RWPE2 (cell line): Measurements from ENCODE around the gene SGMS2.

Experiments used
- ATAC-seq: fragments of 200-7000 bp; cut with Tn5 transposase; 3 replicates; pipeline ENCODE4 v1.9.1; 2021; ENCODE audit warnings: low read depth
- DNase-seq: peaks from one replicate; pipeline ENCODE4 v3.0.0-alpha.2; 2020; ENCODE audit warnings: low spot score
- H3K27ac ChIP-seq: fragments of 450-650 bp; 2 replicates; pipeline ENCODE4 v1.5.1; 2017; ENCODE audit warnings: mild to moderate bottlenecking; ENCODE audit not compliant: poor library complexity, severe bottlenecking
- H3K27me3 ChIP-seq: fragments of 250-450 bp; sonication (Bioruptor Pico); 2 replicates; pipeline ENCODE4 v1.5.1; 2021; ENCODE audit warnings: mild to moderate bottlenecking, moderate library complexity; ENCODE audit not compliant: insufficient read depth, poor library complexity, severe bottlenecking
- H3K36me3 ChIP-seq: fragments of 250-450 bp; sonication (Bioruptor Pico); 2 replicates; pipeline ENCODE4 v1.5.1; 2020; ENCODE audit warnings: low read depth, mild to moderate bottlenecking, moderate library complexity
- H3K4me1 ChIP-seq: fragments of 250-450 bp; sonication (Bioruptor Pico); 2 replicates; pipeline ENCODE4 v1.5.1; 2021; ENCODE audit warnings: mild to moderate bottlenecking, moderate library complexity; ENCODE audit not compliant: insufficient read depth, poor library complexity, severe bottlenecking
- H3K4me3 ChIP-seq: fragments of 250-450 bp; sonication (Bioruptor Pico); 2 replicates; pipeline ENCODE4 v1.5.1; 2021; ENCODE audit warnings: mild to moderate bottlenecking, moderate library complexity; ENCODE audit not compliant: severe bottlenecking
- H3K9me3 ChIP-seq: fragments of 250-450 bp; sonication (Bioruptor Pico); 2 replicates; pipeline ENCODE4 v1.5.1; 2021; ENCODE audit warnings: mild to moderate bottlenecking, moderate library complexity; ENCODE audit not compliant: severe bottlenecking
- TF ChIP-seq, protein P1 (sequence below): fragments of 450-650 bp; IDR thresholded peaks from one replicate; pipeline ENCODE4 v1.5.1; 2017; ENCODE audit warnings: mild to moderate bottlenecking, moderate library complexity; ENCODE audit not compliant: poor library complexity, severe bottlenecking

SGMS2 gene

DNA sequence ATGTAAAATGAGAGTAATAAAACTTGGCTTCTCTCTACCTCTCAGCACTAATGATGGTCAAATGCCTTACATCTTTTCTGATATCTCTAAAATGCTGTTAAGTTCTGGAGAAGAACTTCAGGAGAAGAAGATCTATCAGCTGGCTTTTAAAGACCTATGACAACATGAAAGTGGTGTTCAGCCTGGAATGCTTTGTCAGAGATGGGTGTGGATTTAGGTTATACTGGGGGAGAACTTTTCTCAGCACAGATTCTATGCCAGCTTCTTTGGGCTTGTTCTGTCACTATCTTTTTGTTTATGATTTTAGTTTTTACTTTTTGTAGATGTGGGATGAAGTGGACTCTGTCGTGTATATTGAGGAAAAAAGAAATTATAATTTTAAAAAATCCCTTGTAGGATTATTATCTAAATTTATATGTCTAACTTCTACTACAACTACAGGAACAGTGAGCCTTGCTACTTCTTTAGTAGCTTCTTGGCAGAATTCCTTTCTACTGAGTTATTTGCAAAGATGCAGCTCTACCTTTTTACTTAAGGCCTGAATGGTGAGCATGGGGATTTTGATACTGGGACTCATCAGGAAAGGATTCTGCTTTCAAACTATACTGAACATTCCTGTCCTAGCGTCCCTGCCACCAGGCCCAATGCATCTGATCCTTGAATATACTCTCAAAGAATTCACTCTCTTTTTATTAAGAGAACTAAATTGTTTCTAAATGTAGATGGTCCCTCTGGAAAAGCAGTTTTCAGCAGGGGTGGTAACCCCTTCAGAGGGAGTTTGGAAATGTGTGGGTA lies 126.2 kb downstream of the SGMS2 start:
- no peaks in the 10 kb centered on the region for H3K27me3 ChIP-seq
- H3K36me3 ChIP-seq, result no peaks in the 10 kb centered on the region
- H3K27ac ChIP-seq, result no peak overlapping the region
- H3K4me1 ChIP-seq, result no peaks in the 10 kb centered on the region
- ATAC-seq (no peak), DNase-seq (no peak)
- H3K4me3 ChIP-seq, result no peak overlapping the region
- no peaks in the 10 kb centered on the region for H3K9me3 ChIP-seq
- TF ChIP-seq, protein P1, sequence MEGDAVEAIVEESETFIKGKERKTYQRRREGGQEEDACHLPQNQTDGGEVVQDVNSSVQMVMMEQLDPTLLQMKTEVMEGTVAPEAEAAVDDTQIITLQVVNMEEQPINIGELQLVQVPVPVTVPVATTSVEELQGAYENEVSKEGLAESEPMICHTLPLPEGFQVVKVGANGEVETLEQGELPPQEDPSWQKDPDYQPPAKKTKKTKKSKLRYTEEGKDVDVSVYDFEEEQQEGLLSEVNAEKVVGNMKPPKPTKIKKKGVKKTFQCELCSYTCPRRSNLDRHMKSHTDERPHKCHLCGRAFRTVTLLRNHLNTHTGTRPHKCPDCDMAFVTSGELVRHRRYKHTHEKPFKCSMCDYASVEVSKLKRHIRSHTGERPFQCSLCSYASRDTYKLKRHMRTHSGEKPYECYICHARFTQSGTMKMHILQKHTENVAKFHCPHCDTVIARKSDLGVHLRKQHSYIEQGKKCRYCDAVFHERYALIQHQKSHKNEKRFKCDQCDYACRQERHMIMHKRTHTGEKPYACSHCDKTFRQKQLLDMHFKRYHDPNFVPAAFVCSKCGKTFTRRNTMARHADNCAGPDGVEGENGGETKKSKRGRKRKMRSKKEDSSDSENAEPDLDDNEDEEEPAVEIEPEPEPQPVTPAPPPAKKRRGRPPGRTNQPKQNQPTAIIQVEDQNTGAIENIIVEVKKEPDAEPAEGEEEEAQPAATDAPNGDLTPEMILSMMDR, result no peak

DNA sequence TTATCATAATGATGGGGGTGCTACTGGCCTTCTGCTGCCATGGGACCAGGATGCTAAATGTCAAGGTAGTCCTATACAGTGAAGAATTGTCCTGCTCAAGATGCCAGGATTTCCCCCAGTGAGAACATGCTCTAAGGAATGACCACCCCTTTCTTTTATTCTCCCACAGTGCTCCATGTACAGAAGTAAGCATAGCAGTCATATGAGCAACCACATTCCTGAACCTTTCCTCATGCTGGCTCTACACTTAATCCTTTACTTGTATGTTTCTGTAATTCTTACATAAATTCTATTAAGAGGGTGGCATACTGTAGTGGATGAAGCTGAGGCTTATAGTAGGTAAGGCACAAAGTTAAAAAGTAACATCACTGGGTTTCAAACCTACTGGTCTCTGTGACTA lies 126.8 kb downstream of the SGMS2 start:
- no peak overlapping the region for H3K27ac ChIP-seq
- peak; percentile 91 for ATAC-seq
- no peaks in the 10 kb centered on the region for H3K36me3 ChIP-seq
- no peaks in the 10 kb centered on the region for H3K27me3 ChIP-seq
- no peaks in the 10 kb centered on the region for H3K9me3 ChIP-seq
- H3K4me3 ChIP-seq, result no peak overlapping the region
- H3K4me1 ChIP-seq, result no peaks in the 10 kb centered on the region
- TF ChIP-seq, protein P1, result no peak
- DNase-seq, result no peak

DNA sequence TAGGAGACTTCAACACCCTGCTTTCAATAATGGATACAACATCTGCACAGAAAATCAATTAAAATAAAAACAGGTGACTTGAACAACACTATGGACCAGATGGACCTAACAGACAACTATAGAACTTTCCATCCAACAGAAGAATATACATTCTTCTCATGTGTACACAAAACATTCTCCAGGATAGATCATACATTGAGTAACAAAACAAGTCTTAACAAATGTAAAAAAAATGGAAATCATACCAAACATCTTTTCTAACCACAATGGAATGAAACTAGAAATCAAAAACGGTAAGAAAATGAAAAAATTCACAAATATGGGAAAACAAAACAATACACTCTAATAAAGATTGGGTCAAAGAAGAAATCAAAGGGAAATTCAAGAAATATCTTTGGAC lies 131.3 kb downstream of the SGMS2 start:
- no peak for DNase-seq
- Histone ChIP-seq H3K36me3 (no peaks in the 10 kb centered on the region), H3K4me3 (no peak overlapping the region), H3K27me3 (no peaks in the 10 kb centered on the region), H3K9me3 (no peaks in the 10 kb centered on the region), H3K27ac (no peak overlapping the region), H3K4me1 (no peaks in the 10 kb centered on the region)
- TF ChIP-seq, protein P1, result no peak
- no peak for ATAC-seq
